ENCODE data around the gene DMKN.

DMKN gene

DNA sequence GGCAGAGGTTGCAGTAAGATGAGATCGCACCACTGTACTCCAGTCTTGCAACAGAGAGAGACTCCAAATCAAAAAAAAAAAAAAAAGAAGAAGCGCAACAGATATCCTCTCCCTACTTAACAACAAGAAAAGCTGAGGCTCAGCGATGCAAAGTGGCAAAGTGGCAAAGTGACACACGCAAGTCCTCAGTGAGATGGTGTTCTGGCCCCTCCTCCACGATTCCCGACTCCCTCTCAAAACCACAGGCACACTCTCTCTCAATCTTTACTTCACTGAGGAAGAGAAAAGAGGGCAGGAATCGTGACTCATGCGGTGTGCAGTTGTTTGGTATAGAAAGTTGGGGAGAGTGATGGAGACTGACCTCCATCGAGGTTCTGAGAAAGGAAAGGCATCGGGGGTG, 52.8 kb downstream of the DMKN start:
- no peak for DNase-seq

GRCh38 chr19:35459414-35460082, 53.9 kb downstream of the DMKN start:
- DNase-seq: no peak

- DNase-seq: no peak
Observed at GRCh38 chr19:35458731-35459391, 54.6 kb downstream of the DMKN start.

- no peak for DNase-seq
Observed at GRCh38 chr19:35458192-35458591, 55.3 kb downstream of the DMKN start.

GRCh38 chr19:35457173-35457572, 56.3 kb downstream of the DMKN start:
- no peak for DNase-seq

- DNase-seq: no peak
Observed at GRCh38 chr19:35455616-35456201, 57.7 kb downstream of the DMKN start.

DNA sequence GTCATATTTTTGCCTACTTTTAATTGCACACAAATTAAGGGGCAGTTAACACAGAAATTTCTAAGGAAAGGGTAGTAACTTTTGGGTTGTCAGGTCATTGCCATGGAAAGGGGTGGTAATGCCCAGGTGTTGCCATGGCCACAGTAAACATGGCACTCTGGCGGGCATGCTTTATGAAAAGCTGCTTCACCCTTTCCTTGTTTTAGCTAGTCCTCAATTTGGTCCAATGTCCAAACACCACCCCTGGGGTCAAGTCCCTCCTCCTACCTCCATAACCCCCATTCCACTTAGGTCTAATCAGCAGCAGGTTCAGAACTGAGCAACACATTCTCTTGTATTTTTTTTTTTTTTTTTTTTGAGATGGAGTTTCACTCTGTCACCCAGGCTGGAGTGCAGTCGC, 58.8 kb downstream of the DMKN start:
- no peak for DNase-seq

- no peak for DNase-seq
Observed at GRCh38 chr19:35451338-35452096, 61.9 kb downstream of the DMKN start.

DNA sequence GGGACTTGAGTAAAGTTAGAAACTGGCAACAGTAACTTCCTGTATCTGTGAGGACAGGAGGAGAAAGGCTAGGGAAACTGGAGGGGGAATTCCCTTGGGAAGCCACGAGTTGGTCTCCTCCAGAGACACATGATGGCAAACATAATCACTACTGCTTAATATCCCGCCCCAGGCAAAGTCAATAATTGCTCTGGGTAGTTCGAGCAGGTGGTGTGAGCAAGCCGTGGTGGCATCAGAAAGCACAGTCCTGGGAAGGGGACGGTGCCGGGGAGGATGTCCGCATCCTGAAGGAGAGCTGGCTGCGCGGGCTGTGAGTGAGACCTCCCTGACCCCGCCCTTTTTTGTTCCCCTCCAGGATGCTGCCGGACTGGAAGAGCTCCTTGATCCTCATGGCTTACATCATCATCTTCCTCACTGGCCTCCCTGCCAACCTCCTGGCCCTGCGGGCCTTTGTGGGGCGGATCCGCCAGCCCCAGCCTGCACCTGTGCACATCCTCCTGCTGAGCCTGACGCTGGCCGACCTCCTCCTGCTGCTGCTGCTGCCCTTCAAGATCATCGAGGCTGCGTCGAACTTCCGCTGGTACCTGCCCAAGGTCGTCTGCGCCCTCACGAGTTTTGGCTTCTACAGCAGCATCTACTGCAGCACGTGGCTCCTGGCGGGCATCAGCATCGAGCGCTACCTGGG, 63.9 kb downstream of the DMKN start:
- DNase-seq: no peak

GRCh38 chr19:35447606-35448469, 65.6 kb downstream of the DMKN start, which contains the start of gene FFAR2:
Gene FFAR2 (plus strand): TSS chr19:35448257. CDS start chr19:35449715, 1,458 bp downstream.
- no peak for DNase-seq
